ENCODE results near the gene TSPAN7. TPM values are rescaled to one million over a fixed set of nuclear protein-coding genes. Genes with fewer than 3 reads are reported as not detected.

TSPAN7 gene
- total RNA-seq, 1 donor from 2014 or later = 27.3 TPM

GRCh38 chrX:38646129-38646528 is 84.8 kb downstream of the TSPAN7 start:
- DNase-seq (ENCODE audit: low spot score) = no peak

- no peak for DNase-seq (ENCODE audit: low spot score)
Observed at GRCh38 chrX:38649221-38649620, 87.9 kb downstream of the TSPAN7 start.

DNA sequence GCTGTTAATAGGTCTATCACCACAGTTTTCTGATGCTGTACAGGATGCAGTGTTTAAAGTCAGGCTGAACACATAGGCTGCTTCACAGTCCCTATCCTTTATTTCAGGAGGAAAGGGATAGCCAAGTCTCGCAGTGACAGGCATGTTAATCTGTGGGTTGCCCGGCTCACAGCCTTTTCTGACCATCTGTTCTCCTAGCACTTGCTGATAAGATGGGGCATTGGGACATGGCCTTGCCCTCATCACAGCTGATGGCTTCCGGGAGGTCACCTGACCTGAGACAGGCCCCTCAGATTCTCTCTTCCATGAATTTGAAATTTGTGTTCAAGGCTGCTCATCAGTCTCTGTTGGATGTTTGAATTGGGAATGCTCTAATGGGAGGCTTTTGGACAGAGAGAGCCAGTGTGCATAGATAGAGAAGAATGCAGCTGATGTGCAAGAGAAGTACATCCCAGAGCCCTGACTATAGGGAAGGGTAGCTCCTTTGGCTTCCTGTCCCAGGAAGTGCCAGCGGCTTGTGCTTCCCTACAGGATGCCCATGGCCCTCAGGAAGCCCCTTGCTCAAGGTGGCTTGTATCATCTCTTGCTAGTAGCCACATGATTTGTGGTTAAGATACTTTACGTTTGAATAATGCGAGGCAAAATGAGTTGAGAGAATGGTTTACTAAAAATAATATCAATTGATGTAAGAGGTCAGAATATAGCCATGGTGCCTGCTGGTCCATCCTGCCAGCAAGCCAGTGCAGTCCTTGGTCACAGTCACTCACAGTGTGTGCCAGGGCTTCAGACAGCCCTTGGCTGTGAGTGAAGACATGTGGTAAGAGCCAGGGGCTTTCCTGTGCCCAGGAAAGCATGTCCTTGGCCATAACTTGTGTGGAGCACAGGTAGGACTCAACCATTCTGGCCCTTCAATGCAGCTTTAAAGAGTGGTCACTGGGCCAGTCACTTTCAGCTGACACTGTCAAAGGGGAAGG is 88.6 kb downstream of the TSPAN7 start:
- DNase-seq (ENCODE audit: low spot score) = no peak

- no peak for DNase-seq (ENCODE audit: low spot score)
Observed at GRCh38 chrX:38651625-38652601, 90.6 kb downstream of the TSPAN7 start.

DNA sequence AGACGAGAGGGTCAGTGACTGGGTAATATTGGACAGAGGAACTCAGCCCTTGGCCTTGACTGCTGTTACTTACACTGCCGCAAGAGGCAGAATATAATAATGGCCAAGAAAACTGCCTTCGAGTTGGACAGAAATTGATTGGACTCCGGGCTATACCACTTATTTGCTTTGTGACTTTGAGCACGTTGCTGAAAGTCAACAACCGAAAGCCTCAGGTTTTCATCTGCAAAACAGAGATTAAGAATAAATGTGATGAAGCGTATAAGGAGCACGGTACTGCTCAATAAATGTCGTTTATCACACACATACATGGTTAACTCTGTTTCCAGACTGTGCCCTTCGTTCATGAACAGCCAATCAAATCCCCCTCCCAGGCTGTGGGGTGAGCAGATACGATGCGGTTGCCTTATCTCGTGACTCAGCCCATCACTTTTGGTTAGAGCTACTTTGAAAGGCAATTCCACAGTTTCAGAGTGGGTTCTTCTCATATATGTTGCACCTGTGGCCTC is 91.6 kb downstream of the TSPAN7 start:
- no peak for DNase-seq (ENCODE audit: low spot score)

- no peak for DNase-seq (ENCODE audit: low spot score)
Observed at GRCh38 chrX:38654302-38654701, 93.0 kb downstream of the TSPAN7 start.

GRCh38 chrX:38656350-38656915 is 95.1 kb downstream of the TSPAN7 start:
- no peak for DNase-seq (ENCODE audit: low spot score)

DNA sequence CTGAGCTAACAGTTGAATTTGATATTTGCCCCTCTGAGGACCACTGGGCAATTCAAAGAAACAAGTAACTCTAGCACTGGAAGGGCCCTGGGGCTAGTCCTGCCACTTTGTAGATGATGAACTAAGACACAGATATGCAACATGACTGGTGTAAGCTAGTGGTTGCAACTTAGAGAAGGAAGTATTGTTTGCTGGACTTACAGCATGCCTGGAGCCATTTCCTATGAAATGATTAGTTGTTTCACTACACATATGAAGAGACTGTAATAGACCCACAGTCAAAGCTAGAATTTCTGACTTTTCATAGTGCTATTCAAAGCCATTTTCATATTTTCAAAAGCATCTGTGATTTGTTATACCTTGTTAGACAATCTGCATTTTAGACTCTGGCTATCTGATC is 96.2 kb downstream of the TSPAN7 start:
- no peak for DNase-seq (ENCODE audit: low spot score)

- DNase-seq (ENCODE audit: low spot score) = no peak
Observed at GRCh38 chrX:38660395-38661102, 99.2 kb downstream of the TSPAN7 start.

- DNase-seq (ENCODE audit: low spot score) = no peak
Observed at GRCh38 chrX:38661103-38661441, 99.7 kb downstream of the TSPAN7 start.

GRCh38 chrX:38661561-38661960 is 100.2 kb downstream of the TSPAN7 start:
- DNase-seq (ENCODE audit: low spot score) = no peak

- DNase-seq (ENCODE audit: low spot score) = no peak
Observed at GRCh38 chrX:38662640-38663039, 101.3 kb downstream of the TSPAN7 start.

DNA sequence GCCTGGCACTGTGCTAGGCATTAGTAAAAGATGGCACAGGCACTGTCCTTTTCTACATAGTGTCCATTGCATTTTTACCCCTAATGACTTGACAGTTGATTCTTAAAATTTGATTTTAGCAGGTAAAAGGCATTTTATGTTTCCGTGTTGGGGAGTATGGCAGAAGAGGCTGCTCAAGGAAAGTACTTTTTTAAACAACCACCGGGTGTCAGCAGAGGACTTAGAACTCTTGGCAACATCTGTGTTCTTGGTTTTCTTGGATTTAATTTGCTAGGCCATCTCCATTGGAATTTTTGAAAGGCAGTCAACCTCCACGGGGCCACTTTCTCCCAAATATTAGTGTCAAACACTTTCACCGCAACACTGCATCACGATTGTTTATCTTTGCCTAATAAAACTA is 102.9 kb downstream of the TSPAN7 start:
- peak; percentile 22 for DNase-seq (ENCODE audit: low spot score)

DNA sequence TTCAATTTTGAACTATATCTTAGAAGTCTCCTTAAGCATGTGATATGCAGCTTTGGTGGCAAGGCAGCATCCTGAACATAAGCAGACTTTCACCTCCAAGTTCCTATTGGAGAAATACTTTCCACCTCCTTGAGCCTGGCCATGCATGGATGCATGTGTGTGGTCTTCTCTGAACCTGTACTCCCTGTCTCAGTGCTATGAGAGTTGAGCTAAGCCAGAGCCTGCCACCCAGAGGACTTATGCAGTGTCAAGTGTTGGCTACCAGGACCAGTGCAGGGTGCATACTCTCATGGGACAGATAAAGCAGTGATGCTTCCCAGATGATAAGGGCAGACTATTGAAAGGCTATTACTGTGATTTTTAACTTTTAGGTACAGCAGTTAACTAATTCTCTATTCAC is 105.6 kb downstream of the TSPAN7 start:
- no peak for DNase-seq (ENCODE audit: low spot score)

- DNase-seq (ENCODE audit: low spot score) = no peak
Observed at GRCh38 chrX:38668771-38669170, 107.4 kb downstream of the TSPAN7 start.

DNA sequence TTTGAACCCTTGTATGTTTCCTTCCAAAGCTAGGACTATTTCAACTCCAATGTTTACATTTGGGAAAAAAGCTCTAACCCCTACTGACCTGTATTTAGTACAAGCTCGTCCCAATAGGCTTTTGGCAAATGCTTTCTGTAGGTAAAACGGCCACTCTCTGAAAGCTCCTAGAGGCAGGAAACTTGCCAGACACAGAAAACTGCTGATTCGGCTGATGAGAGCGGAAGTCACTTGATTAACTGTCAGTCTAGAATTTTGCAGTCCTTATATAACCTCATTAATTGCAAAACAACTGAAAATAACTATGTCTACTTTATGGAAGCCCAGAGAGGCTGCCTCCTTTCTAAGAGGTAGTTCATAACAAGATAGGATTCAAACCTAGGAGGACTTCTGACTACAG is 108.1 kb downstream of the TSPAN7 start:
- no peak for DNase-seq (ENCODE audit: low spot score)

DNA sequence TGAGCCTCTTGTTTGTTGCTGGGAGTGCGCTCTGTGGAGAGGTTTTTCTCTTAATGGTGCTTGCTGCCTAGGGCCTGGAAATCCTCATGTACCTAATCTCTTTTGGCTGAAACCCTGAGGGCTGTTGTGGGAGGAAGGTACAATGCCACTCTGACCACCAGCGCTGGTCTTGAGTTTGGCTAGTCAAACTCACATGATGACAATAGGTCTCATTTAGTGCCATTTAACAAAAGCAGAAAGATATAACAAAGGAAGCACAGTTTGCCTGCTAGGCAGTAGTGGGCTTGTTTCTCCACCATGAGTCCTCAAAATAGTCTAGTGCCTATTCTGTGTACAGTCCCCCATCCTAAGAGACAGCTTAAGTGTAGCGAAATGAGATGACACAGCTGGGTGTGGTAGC is 111.3 kb downstream of the TSPAN7 start:
- DNase-seq (ENCODE audit: low spot score) = no peak

DNA sequence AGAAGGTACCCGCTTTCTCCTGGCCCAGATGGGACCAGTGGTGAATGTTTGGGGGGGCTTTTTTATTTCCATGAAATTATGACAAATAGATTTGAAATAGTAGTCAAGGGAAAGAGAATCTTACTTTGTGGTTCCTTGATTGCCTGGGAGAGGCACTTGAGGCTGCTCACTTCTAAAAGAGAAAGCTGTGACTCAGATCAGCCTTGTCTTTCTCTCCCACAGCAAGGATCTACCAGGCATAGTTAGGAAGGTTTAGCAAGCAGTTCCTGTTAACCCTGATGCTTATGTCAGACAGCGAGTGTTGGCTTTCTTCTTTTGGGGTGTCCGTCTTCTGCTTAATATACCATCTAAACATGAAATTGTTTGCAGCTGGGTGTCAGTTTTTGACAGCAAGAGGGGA is 114.5 kb downstream of the TSPAN7 start:
- no peak for DNase-seq (ENCODE audit: low spot score)

GRCh38 chrX:38678183-38678582 is 116.8 kb downstream of the TSPAN7 start:
- DNase-seq (ENCODE audit: low spot score) = no peak

GRCh38 chrX:38678821-38679220 is 117.5 kb downstream of the TSPAN7 start:
- DNase-seq (ENCODE audit: low spot score) = no peak

DNA sequence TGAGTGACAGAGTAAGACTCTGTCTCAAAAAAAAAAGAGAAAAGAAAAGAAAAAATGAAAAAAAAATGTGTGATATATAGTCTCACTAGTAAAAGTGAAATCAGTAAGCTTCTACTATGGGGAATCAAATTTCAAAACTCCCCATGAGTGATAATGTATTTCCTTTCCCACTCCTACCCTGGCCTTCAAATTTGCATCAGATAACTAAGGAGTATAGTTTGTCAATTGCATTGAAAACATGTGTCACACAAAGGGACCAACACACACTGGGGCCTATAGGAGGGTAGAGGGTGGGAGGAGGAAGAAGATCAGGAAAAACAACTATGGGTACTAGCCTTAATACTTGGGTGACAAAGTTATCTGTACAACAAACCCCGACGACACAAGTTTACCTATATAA is 118.4 kb downstream of the TSPAN7 start:
- no peak for DNase-seq (ENCODE audit: low spot score)
